ENCODE measurements around the gene PADI2.

DNA sequence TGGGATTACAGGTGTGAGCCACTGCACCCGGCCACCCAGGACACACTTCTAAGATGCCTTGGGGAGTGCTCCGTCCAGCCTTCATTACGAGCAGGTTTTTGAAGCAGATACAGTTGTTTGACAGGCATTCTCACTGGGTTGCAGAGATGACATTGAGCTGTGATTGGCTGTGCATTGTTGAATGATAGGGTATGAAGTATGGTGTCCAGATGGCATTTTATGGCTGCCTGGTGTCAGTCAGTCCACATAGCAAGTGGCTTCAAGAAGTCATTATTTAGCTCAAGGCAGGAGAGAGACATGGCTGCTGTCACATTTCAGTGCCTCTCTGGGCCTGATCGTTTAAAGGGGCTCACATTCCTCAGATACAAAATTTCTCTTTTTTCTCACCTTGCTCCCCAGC, 14.8 kb upstream of the PADI2 start:
- TF ChIP-seq, protein P1, sequence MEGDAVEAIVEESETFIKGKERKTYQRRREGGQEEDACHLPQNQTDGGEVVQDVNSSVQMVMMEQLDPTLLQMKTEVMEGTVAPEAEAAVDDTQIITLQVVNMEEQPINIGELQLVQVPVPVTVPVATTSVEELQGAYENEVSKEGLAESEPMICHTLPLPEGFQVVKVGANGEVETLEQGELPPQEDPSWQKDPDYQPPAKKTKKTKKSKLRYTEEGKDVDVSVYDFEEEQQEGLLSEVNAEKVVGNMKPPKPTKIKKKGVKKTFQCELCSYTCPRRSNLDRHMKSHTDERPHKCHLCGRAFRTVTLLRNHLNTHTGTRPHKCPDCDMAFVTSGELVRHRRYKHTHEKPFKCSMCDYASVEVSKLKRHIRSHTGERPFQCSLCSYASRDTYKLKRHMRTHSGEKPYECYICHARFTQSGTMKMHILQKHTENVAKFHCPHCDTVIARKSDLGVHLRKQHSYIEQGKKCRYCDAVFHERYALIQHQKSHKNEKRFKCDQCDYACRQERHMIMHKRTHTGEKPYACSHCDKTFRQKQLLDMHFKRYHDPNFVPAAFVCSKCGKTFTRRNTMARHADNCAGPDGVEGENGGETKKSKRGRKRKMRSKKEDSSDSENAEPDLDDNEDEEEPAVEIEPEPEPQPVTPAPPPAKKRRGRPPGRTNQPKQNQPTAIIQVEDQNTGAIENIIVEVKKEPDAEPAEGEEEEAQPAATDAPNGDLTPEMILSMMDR (IDR thresholded peaks at IDR 0.05) = no peak
- no peak for TF ChIP-seq POLR2A (IDR thresholded peaks at IDR 0.05)
